Thoracic aorta (tissue), 2 donors: ENCODE data around the gene KNG1. TPM values are rescaled to one million over a fixed set of nuclear protein-coding genes. Genes with fewer than 3 reads are reported as not detected.
A peak's percentile ranks its signal among the peaks of the same experiment; 100 is the strongest.

Experiments used
- ATAC-seq: fragments of 150-250 bp; one replicate; pipeline ENCODE4 v1.8.0; 2017; ENCODE audit warnings: low read depth; ENCODE audit not compliant: insufficient number of reproducible peaks, low FRiP score
- DNase-seq: peaks from one replicate; pipeline ENCODE4 v3.0.0-alpha.2; 2020; ENCODE audit warnings: low spot score
- H3K27ac ChIP-seq, 2 donors: fragments of 200-600 bp; sonication (generic); 1 replicate in 1 of 2; 2 replicates in 1 of 2; pipeline ENCODE4 v1.5.1; 2016; ENCODE audit warnings: mild to moderate bottlenecking in 2 of 2, moderate library complexity in 2 of 2
- H3K27me3 ChIP-seq: fragments of 200-600 bp; sonication (generic); replicated peaks from 2 replicates; pipeline ENCODE4 v1.6.0; 2016; ENCODE audit warnings: mild to moderate bottlenecking; ENCODE audit not compliant: insufficient read depth
- H3K36me3 ChIP-seq: fragments of 200-600 bp; sonication (generic); one replicate; pipeline ENCODE4 v1.5.1; 2016
- H3K4me1 ChIP-seq, 2 donors: fragments of 200-600 bp; sonication (generic); 1 replicate in 1 of 2; 2 replicates in 1 of 2; pipeline versions ENCODE4 v1.5.1 to v1.6.0; 2016; ENCODE audit warnings: low read depth in 2 of 2, mild to moderate bottlenecking in 1 of 2; ENCODE audit not compliant: control insufficient read depth in 1 of 2
- H3K4me3 ChIP-seq: fragments of 200-600 bp; sonication (generic); 2 replicates; pipeline ENCODE4 v1.5.1; 2016; ENCODE audit warnings: mild to moderate bottlenecking
- H3K9me3 ChIP-seq: fragments of 200-600 bp; sonication (generic); 2 replicates; pipeline ENCODE4 v1.5.1; 2016
- CTCF ChIP-seq: fragments of 200-600 bp; sonication (generic); IDR thresholded peaks from one replicate; pipeline ENCODE4 v1.5.1; 2019; ENCODE audit warnings: antibody characterized with exemption
- total RNA-seq, 2 donors: library from RNA; depleted of rRNA; stranded (reverse); fragments of >200 nt; gene quantifications; one replicate each; pipeline versions ENCODE4 v1.1.0 to v1.2.3, GENCODE V29; 2016

The KNG1 gene
- total RNA-seq, 2 donors from 2014 or later = not detected

- Histone ChIP-seq H3K4me3 (no peak overlapping the region), H3K9me3 (no peaks in the 10 kb centered on the region), H3K36me3 (peaks cover under 1% of the 10 kb centered on the region), H3K27me3 (no peaks in the 10 kb centered on the region), H3K27ac (no peak overlapping the region), H3K4me1 (no peaks in the 10 kb centered on the region)
- ATAC-seq = no peak
- no peak for TF ChIP-seq CTCF
- no peak for DNase-seq
Observed at GRCh38 chr3:186779204-186779603, 62.0 kb downstream of the KNG1 start.

GRCh38 chr3:186782542-186783057, 65.4 kb downstream of the KNG1 start:
- DNase-seq (no peak), ATAC-seq (no peak)
- peaks cover 35% of the 10 kb centered on the region for H3K36me3 ChIP-seq
- peak overlapping the region; percentile 99 for H3K4me3 ChIP-seq
- no peaks in the 10 kb centered on the region for H3K9me3 ChIP-seq
- H3K27ac ChIP-seq = peak overlapping the region; percentile 99
- no peaks in the 10 kb centered on the region for H3K27me3 ChIP-seq
- H3K4me1 ChIP-seq = peaks cover 27 to 32% of the 10 kb centered on the region in 2 donors
- no peak for TF ChIP-seq CTCF

GRCh38 chr3:186783058-186783730, 66.0 kb downstream of the KNG1 start, which contains the start of gene EIF4A2:
Gene EIF4A2 (plus strand): TSS chr3:186783577. CDS start chr3:186783611, 34 bp downstream.
- H3K27ac ChIP-seq = peak within 1 kb of the TSS; percentile 99
- peaks cover 41% of the 10 kb centered on the region for H3K36me3 ChIP-seq
- no peaks in the 10 kb centered on the region for H3K9me3 ChIP-seq
- ATAC-seq (peak; percentile 78), DNase-seq (peak; percentile 53)
- H3K27me3 ChIP-seq = no peaks in the 10 kb centered on the region
- peak within 1 kb of the TSS; percentile 99 for H3K4me3 ChIP-seq
- TF ChIP-seq CTCF = no peak
- peaks cover 28 to 38% of the 10 kb centered on the region in 2 donors for H3K4me1 ChIP-seq

GRCh38 chr3:186783731-186784515, 66.8 kb downstream of the KNG1 start:
- Histone ChIP-seq H3K27ac (peak overlapping the region; percentile 99), H3K4me1 (peaks cover 31 to 45% of the 10 kb centered on the region in 2 donors), H3K36me3 (peaks cover 48% of the 10 kb centered on the region), H3K4me3 (peak overlapping the region; percentile 99), H3K9me3 (no peaks in the 10 kb centered on the region), H3K27me3 (no peaks in the 10 kb centered on the region)
- DNase-seq (peak; percentile 49), ATAC-seq (peak; percentile 84)
- no peak for TF ChIP-seq CTCF
